Stimulated activated CD8-positive, alpha-beta memory T cell treated with anti-CD3 and anti-CD28 coated beads, Interleukin-12 subunit alpha, Interleukin-12 subunit beta, amount 100 ng/mL, for 24 hours (primary cell): ENCODE measurements around the gene EXOC3.

Experiments used
- DNase-seq: peaks from one replicate; pipeline ENCODE4 v3.0.0-alpha.2; 2020; ENCODE audit errors: extremely low read depth

The EXOC3 gene

DNA sequence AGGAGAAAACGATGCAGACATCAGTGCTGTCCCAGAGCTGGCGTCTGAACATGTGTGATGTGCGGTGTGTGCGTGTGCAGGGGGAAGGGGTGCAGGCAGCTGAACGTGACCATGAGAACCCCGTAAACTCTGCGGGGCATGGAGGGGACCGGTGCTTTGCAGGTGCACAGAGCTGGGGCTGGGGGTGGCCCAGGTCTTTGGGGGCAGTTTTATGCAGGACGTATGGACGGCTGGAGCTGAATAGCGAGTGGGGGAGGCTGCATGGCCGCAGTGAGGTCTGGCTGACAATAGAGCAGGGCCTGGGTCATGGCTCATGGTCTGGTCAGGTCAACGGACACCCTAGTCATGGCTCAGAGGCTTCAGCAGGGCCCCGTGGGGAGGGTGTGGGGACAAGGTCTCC is 3.3 kb upstream of the EXOC3 start:
- DNase-seq = no peak

DNA sequence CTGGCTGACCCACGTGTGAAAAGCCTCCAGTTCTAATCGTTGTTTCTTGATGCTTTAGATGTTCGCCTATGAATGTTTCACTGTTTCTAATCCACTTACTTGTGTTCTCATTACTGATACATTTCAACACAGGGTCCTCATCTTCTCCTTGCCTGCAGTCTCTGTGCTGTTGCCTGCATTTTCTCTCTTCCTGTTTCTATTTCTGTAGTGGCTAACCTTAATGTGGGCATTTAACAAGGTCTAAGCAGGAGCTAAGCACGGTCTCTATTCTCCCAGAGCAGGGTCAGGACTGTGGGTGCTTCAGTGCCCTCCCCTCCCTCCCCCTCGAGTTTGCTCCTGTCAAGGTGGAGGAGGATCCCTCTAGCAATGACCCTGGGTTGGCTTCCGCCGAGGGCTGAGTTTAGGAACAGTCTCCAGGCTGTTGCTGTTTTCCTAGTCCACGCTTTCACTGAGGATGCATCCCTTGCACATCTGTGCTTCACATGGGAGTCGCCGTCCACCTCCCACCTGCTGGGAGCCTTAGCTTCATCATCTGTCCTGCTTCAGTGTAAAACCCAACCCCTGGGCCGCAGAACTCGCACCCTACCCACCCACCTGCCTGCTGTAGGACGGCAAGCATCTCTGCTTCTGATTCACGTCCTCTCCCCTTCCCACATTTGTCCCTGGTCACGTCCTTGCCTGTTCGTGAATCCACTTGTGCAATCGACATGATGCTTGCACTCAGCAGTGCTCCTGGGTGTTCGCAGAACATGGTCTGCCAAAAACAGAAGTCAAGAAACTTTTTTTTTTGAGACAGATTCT is 2.4 kb upstream of the EXOC3 start:
- no peak for DNase-seq

DNA sequence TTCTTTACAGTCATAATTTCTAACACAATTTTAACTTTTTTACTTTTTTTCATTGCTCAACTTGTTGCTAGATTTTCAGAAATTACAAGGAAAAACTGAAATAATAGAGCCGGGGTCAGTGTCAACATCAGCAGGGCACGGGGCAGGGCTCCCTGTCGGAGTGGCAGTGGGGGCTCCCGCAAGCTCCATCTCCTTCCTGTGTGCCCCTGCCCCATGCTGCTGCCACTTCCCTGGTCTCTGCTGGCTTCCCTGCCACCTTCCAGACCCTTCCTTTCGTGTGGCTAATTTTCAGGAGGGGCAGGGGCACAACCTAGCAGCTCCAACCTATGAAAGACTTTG is 1.0 kb upstream of the EXOC3 start:
- no peak for DNase-seq

DNA sequence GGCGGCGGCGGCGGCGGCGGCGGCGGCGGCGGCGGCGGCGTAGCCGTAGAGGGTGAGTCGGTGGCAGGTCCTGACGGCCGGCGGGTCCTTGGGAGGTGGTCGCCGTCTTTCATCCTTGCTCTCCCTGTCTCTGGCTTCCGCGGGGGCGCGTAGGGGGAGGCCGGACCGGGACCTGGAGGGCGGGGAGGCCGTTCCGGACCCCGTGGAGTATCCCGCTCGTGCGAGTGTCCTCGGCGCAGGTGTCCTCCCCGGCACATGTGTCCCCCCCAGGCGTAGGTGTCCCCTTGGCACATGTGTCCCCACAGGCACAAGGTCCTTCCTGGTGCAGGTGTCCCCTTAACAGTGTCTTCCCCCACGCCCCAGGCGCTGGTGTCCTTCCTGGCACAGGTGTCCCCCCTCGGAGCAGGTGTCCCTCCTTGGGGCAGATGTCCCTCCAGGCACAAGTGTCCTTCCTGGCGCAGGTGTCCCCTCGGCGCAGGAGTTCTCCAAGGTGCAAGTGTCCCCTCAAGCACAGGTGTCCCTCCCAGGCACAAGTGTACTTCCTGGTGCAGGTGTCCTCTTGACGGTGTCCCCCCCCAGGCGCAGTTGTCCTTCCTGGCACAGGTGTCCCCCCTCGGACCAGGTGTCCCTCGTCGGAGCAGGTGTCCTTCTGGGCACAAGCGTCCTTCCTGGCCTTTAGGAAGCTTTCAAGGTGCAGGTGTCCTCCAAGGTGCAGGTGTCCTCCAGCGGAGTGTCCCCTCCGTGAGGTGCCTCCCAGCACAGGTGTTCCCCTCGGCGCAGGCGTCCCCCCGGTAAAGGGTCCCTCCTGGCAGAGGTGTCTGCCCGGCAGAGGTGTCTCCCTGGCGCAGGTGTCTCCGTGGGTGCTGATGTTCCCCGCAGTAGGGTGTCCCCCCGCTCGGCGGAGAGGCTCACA is 519 bp downstream of the EXOC3 start:
- DNase-seq = no peak

DNA sequence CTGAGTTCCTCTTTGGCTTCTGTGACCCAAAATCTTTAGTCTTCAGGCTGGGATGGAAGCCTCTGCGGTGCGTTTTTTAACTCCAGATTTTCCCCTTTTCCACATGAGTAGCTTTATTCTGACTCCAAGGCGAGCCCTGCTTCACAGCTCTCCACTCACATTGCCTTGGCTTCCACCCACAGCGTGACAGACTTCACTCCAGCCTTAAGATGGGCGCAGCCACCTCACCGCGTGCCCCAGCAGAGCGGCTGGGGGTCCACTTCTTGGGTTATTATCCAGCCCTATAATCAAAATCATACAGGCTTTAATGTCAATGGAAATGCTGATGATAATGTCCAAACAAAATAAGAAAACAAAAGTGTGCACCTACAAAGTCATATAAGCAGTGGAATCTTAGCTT is 1.2 kb downstream of the EXOC3 start:
- DNase-seq = no peak

DNA sequence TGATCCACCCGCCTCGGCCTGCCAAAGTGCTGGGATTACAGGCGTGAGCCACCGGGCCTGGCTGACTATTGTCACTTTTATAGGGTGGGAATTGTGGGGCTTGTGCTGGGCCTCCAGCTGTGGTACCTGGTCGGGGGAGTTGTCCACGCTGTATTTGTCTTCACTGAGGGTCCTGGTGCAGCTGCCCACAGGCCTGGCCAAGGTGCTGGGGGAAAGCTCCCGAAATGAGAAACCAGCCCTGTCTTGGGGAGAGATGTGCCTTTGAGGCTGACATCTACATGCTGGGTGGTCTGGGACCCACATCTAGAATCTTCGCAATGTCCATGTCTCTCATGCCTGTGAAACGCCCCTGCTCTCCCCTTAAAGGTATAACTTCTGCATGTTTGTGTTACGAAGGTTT is 2.6 kb downstream of the EXOC3 start:
- no peak for DNase-seq

DNA sequence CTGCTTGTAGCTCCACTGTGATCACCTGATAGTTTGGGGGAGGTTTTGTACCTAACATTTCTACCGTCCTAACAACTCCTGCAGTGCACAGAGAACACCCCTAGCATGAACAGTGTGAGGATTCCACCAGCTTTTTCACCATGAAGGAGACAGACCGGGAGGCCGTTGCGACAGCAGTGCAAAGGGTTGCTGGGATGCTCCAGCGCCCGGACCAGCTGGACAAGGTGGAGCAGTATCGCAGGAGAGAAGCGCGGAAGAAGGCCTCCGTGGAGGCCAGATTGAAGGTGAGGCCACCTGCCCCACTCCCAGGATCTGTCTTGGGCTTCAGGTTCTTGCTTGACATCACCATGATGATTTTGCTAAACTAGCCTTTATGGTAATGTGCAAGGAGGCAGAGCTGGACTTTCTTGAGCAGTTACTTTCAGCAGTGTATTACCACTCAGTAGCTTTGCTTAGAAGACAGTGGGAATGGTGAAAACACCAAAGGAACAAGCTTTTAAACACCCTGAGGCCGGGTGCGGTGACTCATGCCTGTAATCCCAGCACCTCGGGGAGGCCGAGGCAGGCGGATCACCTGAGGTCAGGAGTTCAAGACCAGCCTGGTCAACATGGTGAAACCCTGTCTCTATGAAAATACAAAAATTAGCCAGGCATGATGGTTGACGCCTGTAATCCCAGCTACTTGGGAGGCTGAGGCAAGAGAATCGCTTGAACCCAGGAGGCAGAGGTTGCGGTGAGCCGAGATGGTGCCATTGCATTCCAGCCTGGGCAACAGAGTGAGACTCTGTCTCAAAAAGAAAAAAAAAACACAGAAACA is 3.3 kb downstream of the EXOC3 start:
- no peak for DNase-seq

DNA sequence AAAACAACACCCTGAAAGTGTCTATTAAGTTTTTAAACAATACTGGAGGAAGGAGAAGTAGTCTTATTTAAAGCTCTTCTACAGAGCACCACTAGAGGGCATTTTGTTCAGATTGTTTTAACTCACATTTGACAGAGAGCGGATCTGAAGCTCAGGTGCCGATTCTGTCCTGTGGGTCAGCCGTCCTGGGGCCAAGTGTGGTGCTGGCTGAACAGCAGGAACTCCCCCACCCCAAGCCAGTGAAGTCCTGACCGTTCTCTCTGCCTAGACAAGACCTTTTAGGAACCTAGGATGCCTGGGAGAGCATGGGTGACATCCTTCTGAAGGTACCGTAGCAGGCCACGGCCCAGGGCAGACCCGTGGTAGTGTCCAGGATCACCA is 3.9 kb downstream of the EXOC3 start:
- DNase-seq = no peak

DNA sequence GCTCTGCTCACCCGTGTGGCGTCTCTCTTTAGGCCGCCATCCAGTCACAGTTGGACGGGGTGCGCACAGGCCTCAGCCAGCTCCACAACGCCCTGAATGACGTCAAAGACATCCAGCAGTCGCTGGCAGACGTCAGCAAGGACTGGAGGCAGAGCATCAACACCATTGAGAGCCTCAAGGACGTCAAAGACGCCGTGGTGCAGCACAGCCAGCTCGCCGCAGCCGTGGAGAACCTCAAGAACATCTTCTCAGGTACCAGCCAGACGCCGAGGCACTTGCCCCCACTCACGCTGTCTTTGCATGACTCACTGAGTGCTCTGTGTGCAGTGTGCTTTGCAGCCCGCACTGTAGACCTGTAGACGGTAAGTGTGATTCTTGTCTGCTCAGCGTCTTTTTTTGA is 4.5 kb downstream of the EXOC3 start:
- no peak for DNase-seq

DNA sequence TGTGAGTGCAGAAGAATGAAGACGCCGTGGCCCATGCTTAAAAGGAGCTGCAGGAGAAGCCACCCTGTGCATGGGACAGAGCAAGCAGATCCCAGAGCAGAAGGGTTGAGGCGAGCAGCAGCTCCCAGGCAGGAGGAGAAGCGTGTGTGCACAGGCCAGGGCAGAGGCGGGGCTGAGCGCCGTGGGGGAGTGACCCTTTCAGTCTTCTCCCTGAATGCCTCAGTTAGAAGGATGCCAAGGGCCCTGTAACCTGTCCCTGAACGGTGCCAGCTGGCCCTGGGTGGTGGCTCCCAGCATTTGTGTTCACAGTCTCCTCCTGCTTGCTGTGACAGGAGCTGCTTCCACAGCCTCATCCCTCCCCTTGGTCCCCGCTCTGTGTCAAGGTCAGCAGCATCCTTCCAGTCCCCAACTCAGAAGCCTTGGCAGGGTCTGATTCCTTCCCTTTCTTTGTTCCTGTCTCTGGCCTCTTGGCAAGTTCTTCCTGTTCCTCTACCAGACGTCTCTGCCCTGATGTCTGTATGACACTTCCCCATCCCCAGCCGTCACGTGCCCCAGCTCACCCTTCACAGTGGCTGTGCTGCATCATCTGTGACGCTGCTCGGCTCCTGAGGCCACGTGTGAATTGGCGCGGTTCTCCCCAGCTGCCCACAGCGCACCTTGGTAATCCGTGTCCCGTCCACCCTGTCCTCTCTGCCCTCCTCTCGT is 5.2 kb downstream of the EXOC3 start:
- no peak for DNase-seq

DNA sequence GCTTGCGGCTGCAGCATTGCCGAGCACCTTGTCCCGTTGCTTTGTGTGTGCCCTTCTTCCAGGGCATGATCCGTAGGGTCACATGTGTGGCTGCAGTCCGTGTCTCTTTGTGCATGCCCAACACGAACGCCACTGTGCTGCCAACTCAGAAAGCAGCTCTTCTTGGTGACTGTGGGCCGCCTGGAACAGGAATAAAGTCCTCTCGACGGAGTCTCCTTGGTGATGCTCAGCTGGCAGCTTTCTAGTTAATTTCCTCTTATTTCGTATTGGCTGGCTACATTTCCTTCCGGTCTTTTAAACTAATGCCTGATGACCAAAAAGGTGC is 5.8 kb downstream of the EXOC3 start:
- DNase-seq = no peak

DNA sequence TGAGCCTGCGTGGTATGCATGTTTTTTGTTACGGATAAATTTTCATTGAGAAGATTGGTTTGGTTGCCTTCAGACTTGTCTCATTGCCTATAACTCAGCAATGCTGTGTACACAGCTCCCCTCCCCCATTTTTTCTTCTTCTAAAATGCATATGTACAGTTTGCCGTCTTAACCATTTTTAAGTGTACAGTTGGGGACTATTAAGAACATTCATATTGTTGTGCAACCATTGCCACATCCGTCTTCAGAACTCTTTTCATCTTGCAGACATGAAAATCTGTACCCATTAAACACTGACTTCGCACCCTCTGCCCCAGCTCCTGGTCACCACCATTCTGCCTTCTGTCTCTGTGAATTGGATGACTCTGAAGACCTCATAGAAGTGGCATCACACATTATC is 6.2 kb downstream of the EXOC3 start:
- no peak for DNase-seq

DNA sequence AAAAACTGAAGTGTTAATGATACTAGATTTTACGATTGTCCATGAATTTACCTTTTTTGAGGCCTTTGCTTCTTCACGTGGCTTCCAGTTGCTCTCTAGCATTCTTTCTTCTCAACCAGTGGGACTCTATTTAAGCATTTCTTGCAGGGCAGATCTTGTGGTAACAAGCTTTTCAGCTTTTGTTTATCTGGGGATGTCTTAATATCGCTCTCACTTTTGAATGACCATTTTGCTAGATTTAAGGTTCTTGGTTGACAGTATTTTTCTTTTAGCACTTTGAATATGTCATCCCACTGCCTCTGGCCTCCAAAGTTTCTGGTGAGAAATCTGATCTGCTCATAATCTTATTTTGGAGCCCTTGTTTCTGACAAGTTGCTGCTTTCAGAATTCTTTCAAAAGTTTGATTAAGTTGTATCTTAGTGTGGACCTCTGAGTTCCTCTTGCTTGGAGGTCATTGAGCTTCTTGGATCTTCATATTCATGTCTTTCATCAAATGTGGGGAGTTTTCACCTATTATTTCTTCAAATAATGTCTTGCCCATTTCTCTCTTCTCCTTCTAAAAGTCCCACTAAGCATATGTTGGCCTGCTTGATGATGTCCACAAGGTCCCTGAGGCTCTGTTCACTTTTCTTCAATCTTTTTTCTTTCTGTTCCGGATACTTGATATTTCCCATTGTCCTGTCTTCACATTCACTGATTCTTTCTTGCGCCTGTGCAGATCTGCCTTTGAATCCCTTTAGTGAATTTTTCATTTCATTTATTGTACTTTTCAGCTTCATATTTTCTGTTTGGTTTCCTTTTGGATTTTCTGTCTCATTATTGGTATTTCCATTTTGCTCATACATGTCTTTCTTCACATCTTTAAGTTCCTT is 8.8 kb downstream of the EXOC3 start:
- DNase-seq = no peak

DNA sequence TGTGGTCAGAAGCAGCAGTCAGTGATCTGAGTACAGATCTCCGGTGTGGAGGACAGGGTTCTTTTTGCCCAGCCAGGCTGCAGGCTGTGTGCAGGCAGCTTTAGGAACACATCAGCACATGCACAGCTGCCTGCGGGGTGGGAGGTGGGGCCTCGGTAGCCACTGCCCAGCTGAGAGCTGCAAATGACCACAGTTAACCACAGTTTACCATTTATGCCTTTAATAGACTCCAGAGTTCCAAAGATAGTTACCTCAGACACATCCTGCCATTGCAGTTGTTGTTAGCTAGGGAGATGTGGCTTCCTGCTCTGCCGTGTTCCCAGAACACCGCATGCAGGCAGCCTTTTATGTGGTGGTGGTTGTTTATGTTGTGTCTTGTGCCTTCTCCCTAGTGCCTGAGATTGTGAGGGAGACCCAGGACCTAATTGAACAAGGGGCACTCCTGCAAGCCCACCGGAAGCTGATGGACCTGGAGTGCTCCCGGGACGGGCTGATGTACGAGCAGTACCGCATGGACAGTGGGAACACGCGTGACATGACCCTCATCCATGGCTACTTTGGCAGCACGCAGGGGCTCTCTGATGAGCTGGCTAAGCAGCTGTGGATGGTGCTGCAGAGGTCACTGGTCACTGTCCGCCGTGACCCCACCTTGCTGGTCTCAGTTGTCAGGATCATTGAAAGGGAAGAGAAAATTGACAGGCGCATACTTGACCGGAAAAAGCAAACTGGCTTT is 10.2 kb downstream of the EXOC3 start:
- DNase-seq = no peak

DNA sequence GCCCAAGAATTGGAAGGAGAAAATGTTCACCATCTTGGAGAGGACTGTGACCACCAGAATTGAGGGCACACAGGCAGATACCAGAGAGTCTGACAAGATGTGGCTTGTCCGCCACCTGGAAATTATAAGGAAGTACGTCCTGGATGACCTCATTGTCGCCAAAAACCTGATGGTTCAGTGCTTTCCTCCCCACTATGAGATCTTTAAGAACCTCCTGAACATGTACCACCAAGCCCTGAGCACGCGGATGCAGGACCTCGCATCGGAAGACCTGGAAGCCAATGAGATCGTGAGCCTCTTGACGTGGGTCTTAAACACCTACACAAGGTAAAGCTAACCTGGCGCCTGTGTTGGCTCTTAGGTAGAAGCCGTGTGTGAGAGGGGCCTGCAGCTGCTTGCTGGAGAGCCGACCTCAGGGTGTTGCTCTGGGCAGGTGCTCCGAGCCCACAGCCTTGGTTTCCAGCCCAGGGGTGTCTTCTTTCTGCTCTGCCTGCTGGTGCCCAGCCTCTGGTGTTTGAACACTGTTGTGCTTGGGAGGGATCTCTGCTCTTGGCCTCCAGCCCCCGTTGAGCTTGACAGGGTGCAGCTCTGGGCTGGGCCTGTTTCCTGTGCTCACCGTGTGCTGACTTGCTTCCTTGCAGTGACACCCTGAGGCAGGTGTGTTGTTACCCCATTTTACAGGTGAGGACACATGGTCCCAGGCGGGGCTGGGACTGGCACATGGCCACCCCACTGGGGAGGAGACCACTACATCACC is 10.9 kb downstream of the EXOC3 start:
- no peak for DNase-seq

DNA sequence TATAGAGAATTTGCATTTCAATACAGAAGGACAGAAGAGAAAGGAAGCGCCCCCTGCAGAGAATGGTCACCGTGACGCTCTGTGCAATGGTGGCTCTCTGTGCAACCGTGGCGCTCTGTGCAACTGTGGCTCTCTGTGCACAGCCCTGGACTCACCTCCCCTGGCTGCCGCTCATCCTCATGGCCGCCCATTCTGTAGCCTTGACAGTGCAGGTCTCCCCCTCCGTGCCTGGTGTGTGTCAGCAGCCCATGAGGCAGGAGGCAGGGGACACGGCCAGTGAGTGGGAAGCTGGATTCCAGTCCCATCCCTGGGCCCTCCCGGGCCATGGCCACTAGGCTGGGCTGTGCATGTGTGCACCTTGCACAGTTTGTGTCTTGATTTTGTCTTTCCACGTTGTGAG is 12.0 kb downstream of the EXOC3 start:
- no peak for DNase-seq

DNA sequence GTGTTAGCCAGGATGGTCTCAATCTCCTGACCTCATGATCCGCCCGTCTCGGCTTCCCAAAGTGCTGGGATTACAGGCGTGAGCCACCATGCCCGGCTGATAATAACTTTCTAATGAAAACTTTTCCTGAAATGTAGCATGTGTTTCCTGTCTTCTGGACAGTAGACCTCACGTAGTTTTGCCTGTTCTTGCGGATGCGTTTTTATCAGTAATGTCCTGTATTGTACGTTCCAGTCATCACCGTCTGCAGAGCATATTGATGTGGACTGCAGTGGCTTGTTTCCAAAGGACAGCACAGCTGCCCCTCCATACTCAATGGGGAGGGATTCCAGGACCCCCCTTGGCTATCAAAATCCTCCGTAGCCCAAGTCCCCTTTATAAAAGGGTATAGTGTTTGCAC is 12.8 kb downstream of the EXOC3 start:
- no peak for DNase-seq

DNA sequence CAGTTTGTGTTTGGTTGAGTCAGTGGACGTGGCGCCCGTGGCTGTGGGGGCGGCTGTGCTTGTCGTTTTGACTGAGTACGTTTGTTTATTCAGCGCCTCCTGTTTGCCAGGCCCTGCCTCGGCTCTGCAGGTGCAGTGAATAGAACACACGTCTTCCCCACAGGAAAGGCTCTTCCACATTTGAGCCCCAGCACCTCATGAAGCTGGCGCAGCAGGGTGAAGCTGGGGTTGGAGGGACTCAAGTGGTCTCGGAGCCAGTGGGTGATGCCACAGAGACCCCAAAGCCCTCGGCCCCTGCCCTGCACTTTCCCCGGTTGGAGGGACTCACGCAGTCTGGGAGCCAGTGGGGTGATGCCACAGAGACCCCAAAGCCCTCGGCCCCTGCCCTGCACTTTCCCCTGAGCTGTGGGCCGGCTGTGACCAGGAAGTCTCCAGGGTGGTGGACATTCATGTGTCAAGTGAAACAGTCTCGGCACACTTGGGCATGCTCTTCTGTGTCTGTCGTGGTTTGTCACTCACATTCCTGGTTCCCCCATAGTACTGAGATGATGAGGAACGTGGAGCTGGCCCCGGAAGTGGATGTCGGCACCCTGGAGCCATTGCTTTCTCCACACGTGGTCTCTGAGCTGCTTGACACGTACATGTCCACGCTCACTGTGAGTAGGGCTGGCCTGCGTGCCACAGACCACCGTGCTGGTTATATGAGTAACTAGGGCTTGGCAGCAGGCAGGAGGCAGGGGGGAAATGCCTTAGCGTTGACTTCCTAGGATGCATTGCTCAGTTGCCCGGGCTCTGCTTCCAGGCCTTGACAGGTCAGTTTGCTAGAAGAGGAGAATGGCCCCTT is 13.6 kb downstream of the EXOC3 start:
- DNase-seq = no peak
